Endothelial cell (in vitro differentiated cells): Measurements from ENCODE around the gene ALDH3B2. TPM values are rescaled to one million over a fixed set of nuclear protein-coding genes. Genes with fewer than 3 reads are reported as not detected.
"Not testable (repeated sequence)": the region's sequence is repeated elsewhere in the genome, so short reads cannot be mapped to it uniquely, and the experiment has no call there.

Experiments used
- DNase-seq: peaks from one replicate; pipeline ENCODE4 v3.0.0; 2021; ENCODE audit warnings: low spot score
- H3K27ac Mint-ChIP-seq: one replicate; pipeline ENCODE4 v1.8.0; 2021; ENCODE audit warnings: mixed read lengths, inconsistent platforms; ENCODE audit not compliant: unreplicated experiment
- H3K27me3 Mint-ChIP-seq: one replicate; pipeline ENCODE4 v1.8.0; 2021; ENCODE audit warnings: mild to moderate bottlenecking, moderate library complexity, mixed read lengths, inconsistent platforms; ENCODE audit not compliant: unreplicated experiment
- H3K36me3 Mint-ChIP-seq: one replicate; pipeline ENCODE4 v1.8.0; 2021; ENCODE audit warnings: mild to moderate bottlenecking, low read depth, mixed read lengths, inconsistent platforms; ENCODE audit not compliant: unreplicated experiment
- H3K4me1 Mint-ChIP-seq: one replicate; pipeline ENCODE4 v1.8.0; 2021; ENCODE audit warnings: mild to moderate bottlenecking, mixed read lengths, inconsistent platforms; ENCODE audit not compliant: unreplicated experiment
- H3K4me3 Mint-ChIP-seq: one replicate; pipeline ENCODE4 v1.8.0; 2021; ENCODE audit warnings: mild to moderate bottlenecking, mixed read lengths, inconsistent platforms; ENCODE audit not compliant: unreplicated experiment
- H3K9me3 Mint-ChIP-seq: one replicate; pipeline ENCODE4 v1.8.0; 2021; ENCODE audit warnings: mixed read lengths, inconsistent platforms; ENCODE audit not compliant: unreplicated experiment
- CTCF ChIP-seq: fragments of 200-600 bp; sonication (generic); IDR thresholded peaks from one replicate; pipeline ENCODE4 v1.5.0; 2021; ENCODE audit warnings: antibody characterized with exemption; ENCODE audit not compliant: unreplicated experiment
- total RNA-seq: library from RNA; stranded (reverse); fragmentation: NEBNext Ultra II Directional; extraction: Animal tissue kit (Norgen Biotek cat#: 25700); gene quantifications from one replicate; pipeline ENCODE4 v1.2.1, GENCODE V29; 2021; ENCODE audit not compliant: unreplicated experiment

ALDH3B2 gene
- total RNA-seq, 1 donor from 2014 or later, result 0.72 TPM

- DNase-seq, result peak; percentile 81
Observed at GRCh38 chr11:67640021-67640757, 34.2 kb downstream of the ALDH3B2 start.

GRCh38 chr11:67639438-67639859 is 35.0 kb downstream of the ALDH3B2 start, which contains the start of gene TBX10:
TSS of gene TBX10 (minus strand) at chr11:67639763. CDS start at chr11:67639472, 291 bp downstream.
- Mint-ChIP-seq H3K9me3 (no peaks in the 10 kb centered on the region), H3K36me3 (no peaks in the 10 kb centered on the region), H3K4me3 (no peak within 1 kb of the TSS), H3K4me1 (no peaks in the 10 kb centered on the region), H3K27ac (no peak within 1 kb of the TSS), H3K27me3 (peaks cover 6% of the 10 kb centered on the region)
- no peak for DNase-seq
- TF ChIP-seq CTCF, result no peak

More at GRCh38 chr11:67640021-67640757, 34.2 kb downstream of the ALDH3B2 start:
- no peak overlapping the region for H3K27ac Mint-ChIP-seq
- H3K4me3 Mint-ChIP-seq, result no peak overlapping the region
- no peaks in the 10 kb centered on the region for H3K36me3 Mint-ChIP-seq
- H3K9me3 Mint-ChIP-seq, result no peaks in the 10 kb centered on the region
- TF ChIP-seq CTCF, result peak; percentile 66
- no peaks in the 10 kb centered on the region for H3K4me1 Mint-ChIP-seq
- peaks cover 5% of the 10 kb centered on the region for H3K27me3 Mint-ChIP-seq

GRCh38 chr11:67638535-67639437 is 35.6 kb downstream of the ALDH3B2 start:
- no peak for DNase-seq
- no peak overlapping the region for H3K4me3 Mint-ChIP-seq
- H3K27me3 Mint-ChIP-seq, result peaks cover 6% of the 10 kb centered on the region
- H3K27ac Mint-ChIP-seq, result peak overlapping the region; percentile 48
- no peaks in the 10 kb centered on the region for H3K36me3 Mint-ChIP-seq
- no peaks in the 10 kb centered on the region for H3K4me1 Mint-ChIP-seq
- H3K9me3 Mint-ChIP-seq, result no peaks in the 10 kb centered on the region
- TF ChIP-seq CTCF, result no peak

- not testable (repeated sequence) for H3K4me1 Mint-ChIP-seq, H3K36me3 Mint-ChIP-seq, H3K9me3 Mint-ChIP-seq, H3K27ac Mint-ChIP-seq, H3K4me3 Mint-ChIP-seq, H3K27me3 Mint-ChIP-seq, DNase-seq
Observed at GRCh38 chr11:67637441-67637840, 37.0 kb downstream of the ALDH3B2 start.

GRCh38 chr11:67636962-67637361 is 37.5 kb downstream of the ALDH3B2 start:
- Mint-ChIP-seq H3K4me3 (no peak overlapping the region), H3K27ac (no peak overlapping the region), H3K27me3 (peaks cover 7% of the 10 kb centered on the region), H3K4me1 (no peaks in the 10 kb centered on the region), H3K36me3 (no peaks in the 10 kb centered on the region), H3K9me3 (no peaks in the 10 kb centered on the region)
- no peak for TF ChIP-seq CTCF
- no peak for DNase-seq
